DOHH2 (cell line): ENCODE measurements around the gene FAS.

Source experiments
- H3F3A ChIP-seq: fragments of 200-600 bp; sonication (generic), shearing (Covaris generic); 2 replicates; pipeline ENCODE4 v1.6.0; 2016; ENCODE audit warnings: antibody characterized with exemption, mild to moderate bottlenecking; ENCODE audit not compliant: control insufficient read depth, insufficient read depth
- H3K27ac ChIP-seq: fragments of 200-600 bp; sonication (generic); 2 replicates; pipeline ENCODE4 v1.5.1; 2014; ENCODE audit warnings: low read depth, mild to moderate bottlenecking, low read length, moderate library complexity
- H3K27me3 ChIP-seq: fragments of 200-600 bp; sonication (generic); 2 replicates; pipeline ENCODE4 v1.6.1; 2014; ENCODE audit warnings: mild to moderate bottlenecking, low read length, mixed read lengths; ENCODE audit not compliant: control insufficient read depth
- H3K36me3 ChIP-seq: fragments of 200-600 bp; sonication (generic); 2 replicates; pipeline ENCODE4 v1.6.1; 2014; ENCODE audit warnings: mild to moderate bottlenecking, low read length, moderate library complexity, mixed read lengths; ENCODE audit not compliant: control insufficient read depth
- H3K4me1 ChIP-seq: fragments of 200-600 bp; sonication (generic); 2 replicates; pipeline ENCODE4 v1.6.1; 2014; ENCODE audit warnings: mild to moderate bottlenecking, low read length, mixed read lengths; ENCODE audit not compliant: control insufficient read depth
- H3K4me2 ChIP-seq: fragments of 200-600 bp; sonication (generic); 2 replicates; pipeline ENCODE4 v1.6.0; 2014; ENCODE audit warnings: mild to moderate bottlenecking, low read length, moderate library complexity
- H3K4me3 ChIP-seq: fragments of 200-600 bp; sonication (generic); 2 replicates; pipeline ENCODE4 v1.5.1; 2014; ENCODE audit warnings: mild to moderate bottlenecking, low read length, mixed read lengths
- H3K79me2 ChIP-seq: fragments of 200-600 bp; sonication (generic); 2 replicates; pipeline ENCODE4 v1.6.1; 2014; ENCODE audit warnings: mild to moderate bottlenecking, low read length, mixed read lengths; ENCODE audit not compliant: control insufficient read depth
- H3K9me2 ChIP-seq: fragments of 200-600 bp; sonication (generic); replicated peaks from 2 replicates; pipeline ENCODE4 v1.6.1; 2014; ENCODE audit warnings: mild to moderate bottlenecking, low read length, mixed read lengths; ENCODE audit not compliant: control insufficient read depth
- H3K9me3 ChIP-seq: fragments of 200-600 bp; sonication (generic); 2 replicates; pipeline ENCODE4 v1.6.1; 2014; ENCODE audit warnings: antibody characterized with exemption, low read length, mixed read lengths; ENCODE audit not compliant: control insufficient read depth, insufficient read depth
- H4K20me1 ChIP-seq: fragments of 200-600 bp; sonication (generic); 2 replicates; pipeline ENCODE4 v1.6.0; 2014; ENCODE audit warnings: low read depth, mild to moderate bottlenecking, antibody characterized with exemption, low read length, moderate library complexity; ENCODE audit not compliant: control insufficient read depth, insufficient read depth
- CTCF ChIP-seq: fragments of 200-600 bp; sonication (generic); IDR thresholded peaks from one replicate; pipeline ENCODE4 v1.5.1; 2014; ENCODE audit warnings: antibody characterized with exemption, mild to moderate bottlenecking, low read depth, low read length; ENCODE audit not compliant: poor library complexity, severe bottlenecking
- EZH2phosphoT487 ChIP-seq: fragments of 200-600 bp; sonication (generic); IDR thresholded peaks from 2 replicates; pipeline ENCODE4 v1.6.1; 2017; ENCODE audit warnings: borderline replicate concordance, mild to moderate bottlenecking, antibody characterized with exemption, low read length, moderate library complexity, mixed read lengths

FAS gene

GRCh38 chr10:88949051-88949450 lies 41.5 kb upstream of the FAS start:
- Histone ChIP-seq H4K20me1 (no peaks in the 10 kb centered on the region), H3K27me3 (no peaks in the 10 kb centered on the region), H3K79me2 (no peaks in the 10 kb centered on the region), H3K36me3 (no peaks in the 10 kb centered on the region), H3K4me3 (no peak overlapping the region), H3F3A (peaks cover 5% of the 10 kb centered on the region; the same call in 1 of the 2 replicates), H3K9me2 (no peaks in the 10 kb centered on the region), H3K9me3 (no peaks in the 10 kb centered on the region), H3K27ac (no peak overlapping the region), H3K4me1 (peaks cover 13% of the 10 kb centered on the region), H3K4me2 (no peak overlapping the region)
- TF ChIP-seq CTCF: no peak
- TF ChIP-seq EZH2phosphoT487: no peak

GRCh38 chr10:88949912-88950837 lies 40.4 kb upstream of the FAS start:
- H3K4me3 ChIP-seq: no peak overlapping the region
- no peak overlapping the region for H3K4me2 ChIP-seq
- H3K9me3 ChIP-seq: no peaks in the 10 kb centered on the region
- TF ChIP-seq CTCF: no peak
- no peak for TF ChIP-seq EZH2phosphoT487
- no peaks in the 10 kb centered on the region for H3K36me3 ChIP-seq
- H4K20me1 ChIP-seq: no peaks in the 10 kb centered on the region
- H3K4me1 ChIP-seq: peaks cover 2% of the 10 kb centered on the region
- no peaks in the 10 kb centered on the region for H3K79me2 ChIP-seq
- no peaks in the 10 kb centered on the region for H3K9me2 ChIP-seq
- no peaks in the 10 kb centered on the region for H3K27me3 ChIP-seq
- no peaks in the 10 kb centered on the region for H3F3A ChIP-seq
- H3K27ac ChIP-seq: no peak overlapping the region

DNA sequence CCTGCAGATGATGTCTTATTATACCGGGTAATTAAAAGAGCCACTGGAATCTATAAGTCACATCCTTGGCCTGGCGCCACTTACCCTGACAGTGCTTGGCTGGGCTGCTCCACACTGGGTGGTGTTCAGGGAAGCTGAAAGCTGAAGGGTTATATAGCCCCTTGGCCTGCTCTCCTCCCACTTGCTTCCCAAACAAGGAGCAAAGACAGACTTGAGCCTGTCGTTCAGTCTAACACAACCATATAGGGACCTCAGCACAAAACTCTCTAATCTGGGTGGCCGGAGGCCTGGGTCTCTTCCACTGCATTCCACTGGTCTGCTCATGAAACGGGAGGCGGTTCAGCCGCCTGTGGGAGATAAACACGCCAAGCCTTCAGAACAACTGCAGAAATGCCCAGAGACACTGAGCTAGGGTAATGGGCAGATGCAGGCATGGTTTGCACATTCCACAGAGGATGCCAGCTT lies 37.9 kb upstream of the FAS start, which contains the start of gene ACTA2:
Gene ACTA2 (minus strand): TSS at position 127 of the 465 bp plus-strand sequence. CDS start 3,843 bp downstream, outside the sequence.
- no peak within 1 kb of the TSS for H3K4me3 ChIP-seq
- no peaks in the 10 kb centered on the region for H3K27me3 ChIP-seq
- H3K9me3 ChIP-seq: no peaks in the 10 kb centered on the region
- H3K79me2 ChIP-seq: no peaks in the 10 kb centered on the region
- no peaks in the 10 kb centered on the region for H3F3A ChIP-seq
- H3K36me3 ChIP-seq: no peaks in the 10 kb centered on the region
- TF ChIP-seq EZH2phosphoT487: no peak
- no peak within 1 kb of the TSS for H3K4me2 ChIP-seq
- H3K4me1 ChIP-seq: no peaks in the 10 kb centered on the region
- no peak within 1 kb of the TSS for H3K27ac ChIP-seq
- H4K20me1 ChIP-seq: no peaks in the 10 kb centered on the region
- H3K9me2 ChIP-seq: no peaks in the 10 kb centered on the region

DNA sequence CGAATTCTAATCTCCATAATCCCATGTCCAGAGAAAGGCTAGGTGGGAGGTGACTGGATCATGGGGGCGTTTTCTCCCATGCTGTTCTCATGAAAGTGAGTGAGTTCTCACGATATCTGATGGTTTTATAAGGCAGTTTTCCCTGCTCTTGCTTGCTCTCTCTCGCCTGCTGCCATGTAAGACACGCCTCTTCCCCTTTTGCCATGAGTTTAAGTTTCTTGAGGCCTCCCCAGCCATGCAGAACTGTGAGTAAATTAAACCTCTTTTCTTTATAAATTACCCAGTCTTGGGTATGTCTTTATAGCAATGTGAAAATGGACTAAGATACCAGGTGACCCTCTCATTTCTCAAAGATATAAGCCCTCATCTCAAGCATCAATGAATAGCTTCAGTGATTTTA lies 36.9 kb upstream of the FAS start:
- Histone ChIP-seq H3K4me1 (no peaks in the 10 kb centered on the region), H3K9me2 (no peaks in the 10 kb centered on the region), H3K27me3 (no peaks in the 10 kb centered on the region), H3K4me2 (no peak overlapping the region), H3K9me3 (no peaks in the 10 kb centered on the region), H3K4me3 (no peak overlapping the region), H4K20me1 (no peaks in the 10 kb centered on the region), H3K36me3 (no peaks in the 10 kb centered on the region), H3F3A (no peaks in the 10 kb centered on the region), H3K79me2 (no peaks in the 10 kb centered on the region), H3K27ac (no peak overlapping the region)
- TF ChIP-seq EZH2phosphoT487: no peak
- no peak for TF ChIP-seq CTCF
